Measurements from ENCODE around the gene NEB. TPM values are rescaled to one million over a fixed set of nuclear protein-coding genes. Genes with fewer than 3 reads are reported as not detected.

NEB gene
- polyA plus RNA-seq, 1 of the 3 experiments (the other 2 are of a cell fraction), result 0.02 TPM

- no peaks in the 10 kb centered on the region for H3K36me3 ChIP-seq (replicated peaks in 1 of 2; ENCODE audit: control insufficient read depth in 1 of 2, insufficient read depth in 2 of 2, low read length in 1 of 2)
- H4K20me1 ChIP-seq (ENCODE audit: insufficient read depth), result no peaks in the 10 kb centered on the region
- no peak overlapping the region for H3K27ac ChIP-seq (ENCODE audit: low read depth in 2 of 2, low read length in 1 of 2)
- no peaks in the 10 kb centered on the region for H3K9me2 ChIP-seq
- DNase-seq, result no peak
- no peak overlapping the region for H3K4me3 ChIP-seq (ENCODE audit: low read depth in 2 of 2, low read length in 1 of 2)
- H3K79me2 ChIP-seq (ENCODE audit: insufficient read depth), result no peaks in the 10 kb centered on the region
- H3F3A ChIP-seq (replicated peaks; ENCODE audit: insufficient read depth), result no peaks in the 10 kb centered on the region
- no peaks in the 10 kb centered on the region; a peak in 1 of 4 replicates for H3K4me1 ChIP-seq (ENCODE audit: control insufficient read depth in 1 of 2, insufficient read depth in 2 of 2, low read depth in 1 of 2, low read length in 1 of 2)
- CTCF ChIA-PET, result interaction anchor here (2.1 kb wide), 1 partner anchor 409 kb away, joined by 9 read pairs; no protein-coding TSS in a partner anchor
- 96% methylated on average over 2 of the region's 2 CpGs for WGBS (ENCODE audit: low lambda C conversion rate)
- no peaks in the 10 kb centered on the region for H3K27me3 ChIP-seq (ENCODE audit: insufficient read depth)
- H3K4me2 ChIP-seq, result no peak overlapping the region
- TF ChIP-seq, protein P1, sequence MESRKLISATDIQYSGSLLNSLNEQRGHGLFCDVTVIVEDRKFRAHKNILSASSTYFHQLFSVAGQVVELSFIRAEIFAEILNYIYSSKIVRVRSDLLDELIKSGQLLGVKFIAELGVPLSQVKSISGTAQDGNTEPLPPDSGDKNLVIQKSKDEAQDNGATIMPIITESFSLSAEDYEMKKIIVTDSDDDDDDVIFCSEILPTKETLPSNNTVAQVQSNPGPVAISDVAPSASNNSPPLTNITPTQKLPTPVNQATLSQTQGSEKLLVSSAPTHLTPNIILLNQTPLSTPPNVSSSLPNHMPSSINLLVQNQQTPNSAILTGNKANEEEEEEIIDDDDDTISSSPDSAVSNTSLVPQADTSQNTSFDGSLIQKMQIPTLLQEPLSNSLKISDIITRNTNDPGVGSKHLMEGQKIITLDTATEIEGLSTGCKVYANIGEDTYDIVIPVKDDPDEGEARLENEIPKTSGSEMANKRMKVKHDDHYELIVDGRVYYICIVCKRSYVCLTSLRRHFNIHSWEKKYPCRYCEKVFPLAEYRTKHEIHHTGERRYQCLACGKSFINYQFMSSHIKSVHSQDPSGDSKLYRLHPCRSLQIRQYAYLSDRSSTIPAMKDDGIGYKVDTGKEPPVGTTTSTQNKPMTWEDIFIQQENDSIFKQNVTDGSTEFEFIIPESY (IDR thresholded peaks at IDR 0.05; ENCODE audit: borderline replicate concordance, low read depth), result no peak
- no peak for TF ChIP-seq MXI1 (IDR thresholded peaks at IDR 0.05; ENCODE audit: low read depth, low read length)
- TF ChIP-seq CTCF (IDR thresholded peaks at IDR 0.05), result peak; percentile 10; the same call in 1 of the 2 replicates
- no peak overlapping the region for H2AFZ ChIP-seq (ENCODE audit: low read depth)
- POLR2A ChIA-PET, result no interaction called here
- H3K9ac ChIP-seq, result no peak overlapping the region
- no peaks in the 10 kb centered on the region for H3K9me3 ChIP-seq
These were observed 117.4 kb downstream of the NEB start for GRCh38 chr2:151616760-151617339.

DNA sequence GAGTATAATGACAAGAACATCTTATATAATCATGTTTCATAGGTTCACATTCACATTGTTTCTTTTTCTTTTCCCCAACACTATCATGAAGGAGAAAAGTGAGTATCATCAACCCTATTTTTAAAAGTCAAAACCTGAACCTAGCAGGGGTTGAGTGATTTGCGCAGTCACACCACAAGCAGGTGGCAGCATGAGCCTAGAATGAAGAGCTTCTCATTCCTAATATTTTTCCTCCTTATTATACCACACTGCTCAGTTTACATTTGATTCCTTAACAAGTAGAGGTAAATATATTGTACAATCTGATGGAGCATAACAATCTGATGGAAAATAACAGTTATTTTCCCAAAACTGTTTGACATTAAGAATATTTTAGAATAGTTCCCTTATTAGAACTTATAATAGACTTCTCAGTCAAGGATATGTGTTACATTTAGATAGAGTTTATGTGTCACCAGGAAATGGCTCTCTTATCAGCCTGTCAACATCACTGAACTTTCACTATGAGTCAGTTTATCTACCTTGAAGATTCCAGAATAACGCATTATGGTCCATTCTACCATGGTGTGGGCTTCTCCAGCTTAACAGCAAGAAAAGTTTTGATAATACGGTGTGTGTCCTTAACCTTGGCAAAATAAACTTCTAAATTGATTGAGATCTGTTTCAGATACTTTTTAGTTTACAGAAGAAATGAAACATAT lies 119.5 kb downstream of the NEB start:
- no peaks in the 10 kb centered on the region for H3K9me3 ChIP-seq
- no peaks in the 10 kb centered on the region for H3K36me3 ChIP-seq (replicated peaks in 1 of 2; ENCODE audit: control insufficient read depth in 1 of 2, insufficient read depth in 2 of 2, low read length in 1 of 2)
- ChIA-PET CTCF (interaction anchor here (1.3 to 2.1 kb wide), 2 partner anchors 387 to 411 kb away, joined by 3 to 9 read pairs; no protein-coding TSS in a partner anchor), POLR2A (no interaction called here)
- H3K4me3 ChIP-seq (ENCODE audit: low read depth in 2 of 2, low read length in 1 of 2), result no peak overlapping the region
- H3K9me2 ChIP-seq, result no peaks in the 10 kb centered on the region
- H3K79me2 ChIP-seq (ENCODE audit: insufficient read depth), result no peaks in the 10 kb centered on the region
- TF ChIP-seq TAF1 (IDR thresholded peaks at IDR 0.05; ENCODE audit: borderline replicate concordance, low read depth, low read length) (no peak), RAD21 (IDR thresholded peaks at IDR 0.05; ENCODE audit: low read length) (peak; percentile 46), SMC3 (IDR thresholded peaks at IDR 0.05; ENCODE audit: low read depth, low read length) (peak; percentile 29; the same call in 1 of the 2 replicates)
- H3F3A ChIP-seq (replicated peaks; ENCODE audit: insufficient read depth), result no peaks in the 10 kb centered on the region
- 84% methylated on average over 3 of the region's 3 CpGs for WGBS (ENCODE audit: low lambda C conversion rate)
- H2AFZ ChIP-seq (ENCODE audit: low read depth), result no peak overlapping the region
- H3K27me3 ChIP-seq (ENCODE audit: insufficient read depth), result no peaks in the 10 kb centered on the region
- no peak overlapping the region for H3K9ac ChIP-seq
- DNase-seq, result no peak
- no peaks in the 10 kb centered on the region for H4K20me1 ChIP-seq (ENCODE audit: insufficient read depth)
- H3K4me1 ChIP-seq (ENCODE audit: control insufficient read depth in 1 of 2, insufficient read depth in 2 of 2, low read depth in 1 of 2, low read length in 1 of 2), result no peaks in the 10 kb centered on the region; a peak in 1 of 4 replicates
- no peak overlapping the region for H3K27ac ChIP-seq (ENCODE audit: low read depth in 2 of 2, low read length in 1 of 2)
- no peak overlapping the region for H3K4me2 ChIP-seq

All from SK-N-SH (cell line).